ENCODE results near the gene MEST.
"Not testable (repeated sequence)": the region's sequence is repeated elsewhere in the genome, so short reads cannot be mapped to it uniquely, and the experiment has no call there.

Gene MEST

DNA sequence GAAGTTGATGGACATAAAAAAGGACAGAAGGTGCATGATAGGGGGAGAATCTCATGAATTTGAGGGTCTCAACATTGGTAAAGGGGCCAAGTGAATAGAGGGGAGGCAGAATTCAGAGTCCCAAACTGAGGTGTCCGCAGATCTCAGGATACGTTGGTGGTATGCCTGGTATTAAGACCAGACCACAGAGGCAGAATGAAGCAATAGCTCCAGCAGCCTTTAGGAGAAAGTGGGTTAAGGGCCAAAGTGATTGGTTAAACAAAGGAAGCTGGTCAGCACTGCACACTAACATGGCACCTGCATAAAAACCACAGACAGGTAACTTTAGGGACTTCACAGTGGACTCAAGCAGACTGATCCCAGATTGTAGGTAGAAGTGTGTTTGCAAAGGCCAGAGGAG, 37.5 kb downstream of the MEST start:
- FAIRE-seq (no peak), DNase-seq (ENCODE audit: insufficient read length, low spot score) (no peak)
- TF ChIP-seq CTCF (IDR thresholded peaks at IDR 0.05; ENCODE audit: insufficient read depth, missing control alignments) = no peak

DNA sequence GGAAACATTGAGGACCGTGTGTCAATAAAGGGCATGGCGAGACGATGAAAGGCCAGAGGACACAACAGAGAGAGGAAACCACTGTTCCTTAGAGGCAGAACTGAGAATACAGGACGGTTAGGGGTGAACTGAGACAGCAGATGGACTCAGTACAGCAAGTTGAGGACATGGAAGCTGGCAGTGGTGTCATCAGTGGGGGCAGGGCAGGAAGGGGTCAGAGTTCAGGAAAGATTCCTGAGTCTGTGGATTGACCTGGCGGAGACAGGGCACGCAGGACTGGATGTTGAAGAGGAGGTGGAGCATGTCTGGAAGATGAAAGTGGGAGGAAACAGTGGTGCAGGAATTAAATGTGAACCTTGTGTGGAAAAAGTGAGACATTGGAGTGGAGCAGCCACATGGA, 46.0 kb downstream of the MEST start:
- DNase-seq (ENCODE audit: insufficient read length, low spot score); FAIRE-seq: not testable (repeated sequence)

DNA sequence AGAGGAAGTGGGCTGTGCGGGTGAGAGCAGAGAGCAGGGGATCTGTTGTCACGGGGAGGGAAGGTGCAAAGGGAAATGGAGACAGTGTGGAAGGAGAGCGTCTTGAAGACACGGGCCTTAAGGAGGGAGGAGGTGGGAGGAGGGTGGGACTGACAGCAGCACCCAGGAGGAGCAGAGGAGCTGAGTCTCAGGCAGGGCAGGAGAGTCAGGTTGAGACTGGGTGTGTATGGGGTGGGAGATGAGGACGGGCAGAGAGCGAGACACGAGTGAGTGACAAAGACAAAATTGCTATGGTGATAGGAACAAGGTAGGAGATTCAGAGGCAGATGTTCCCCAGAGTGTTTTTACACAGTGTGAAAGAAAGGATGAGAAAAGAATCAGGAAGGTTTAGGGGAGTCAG, 49.4 kb downstream of the MEST start:
- not testable (repeated sequence) for DNase-seq (ENCODE audit: insufficient read length, low spot score); FAIRE-seq

DNA sequence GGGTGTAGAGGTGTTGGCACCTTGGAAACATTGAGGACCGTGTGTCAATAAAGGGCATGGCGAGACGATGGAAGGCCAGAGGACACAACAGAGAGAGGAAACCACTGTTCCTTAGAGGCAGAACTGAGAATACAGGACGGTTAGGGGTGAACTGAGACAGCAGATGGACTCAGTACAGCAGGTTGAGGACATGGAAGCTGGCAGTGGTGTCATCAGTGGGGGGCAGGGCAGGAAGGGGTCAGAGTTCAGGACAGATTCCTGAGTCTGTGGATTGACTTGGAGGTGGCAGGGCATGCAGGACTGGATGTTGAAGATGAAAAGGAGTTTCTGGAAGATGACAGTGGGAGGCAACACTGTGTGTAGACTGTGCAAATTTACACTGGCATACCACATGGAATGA, 50.4 kb downstream of the MEST start:
- not testable (repeated sequence) for DNase-seq (ENCODE audit: insufficient read length, low spot score); FAIRE-seq

DNA sequence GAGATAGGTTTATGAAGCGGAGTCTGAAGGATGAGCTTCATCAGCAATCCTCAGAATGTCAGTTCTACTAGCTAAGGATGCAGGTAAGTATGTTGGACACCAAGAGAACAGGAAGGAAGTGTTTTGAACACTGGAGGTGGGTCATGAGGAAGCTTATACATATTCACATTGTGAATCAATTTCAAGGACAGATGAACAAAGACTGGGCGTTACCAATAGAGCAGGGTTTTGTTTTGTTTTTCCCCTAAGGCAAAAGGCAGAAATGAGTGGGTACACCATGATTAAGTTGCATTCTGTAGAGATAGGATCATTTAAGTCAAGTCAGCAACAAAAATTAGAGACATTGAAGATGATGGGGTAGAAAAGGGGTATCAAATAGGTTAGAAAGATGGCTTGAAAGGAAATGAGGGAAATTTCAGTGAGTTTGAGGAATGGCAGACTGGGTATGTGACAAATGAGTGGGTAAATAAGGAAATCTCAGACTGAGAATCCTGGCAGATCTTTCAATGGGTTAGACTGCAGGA, 51.7 kb downstream of the MEST start:
- DNase-seq (ENCODE audit: insufficient read length, low spot score) = no peak
- TF ChIP-seq CTCF (IDR thresholded peaks at IDR 0.05; ENCODE audit: insufficient read depth, missing control alignments) = no peak
- FAIRE-seq = no peak

DNA sequence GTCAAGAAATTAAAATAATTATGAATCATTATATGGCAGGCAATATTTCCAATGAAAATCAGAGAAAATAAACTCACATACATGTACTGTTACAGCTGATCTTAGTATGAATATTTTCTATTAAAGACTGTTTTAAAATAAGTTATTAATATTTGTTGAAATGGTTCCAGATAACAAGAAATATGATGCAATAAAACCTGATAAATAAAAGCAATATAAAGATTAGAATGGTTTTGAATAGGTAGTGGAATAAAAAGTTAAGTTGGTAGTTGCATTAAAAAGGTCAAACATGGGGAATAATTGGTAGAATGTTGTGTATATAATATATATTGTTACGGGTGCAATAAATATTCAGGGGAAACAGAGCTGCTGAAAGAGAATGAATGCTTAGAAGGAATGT, 52.5 kb downstream of the MEST start:
- no peak for TF ChIP-seq CTCF (IDR thresholded peaks at IDR 0.05; ENCODE audit: insufficient read depth, missing control alignments)
- DNase-seq (ENCODE audit: insufficient read length, low spot score) (no peak), FAIRE-seq (no peak)

- FAIRE-seq (no peak), DNase-seq (ENCODE audit: insufficient read length, low spot score) (no peak)
- no peak for TF ChIP-seq CTCF (IDR thresholded peaks at IDR 0.05; ENCODE audit: insufficient read depth, missing control alignments)
Measured at GRCh38 chr7:130553398-130554029, 61.6 kb downstream of the MEST start.

- no peak for DNase-seq (ENCODE audit: insufficient read length, low spot score)
- FAIRE-seq = no peak
- TF ChIP-seq CTCF (IDR thresholded peaks at IDR 0.05; ENCODE audit: insufficient read depth, missing control alignments) = no peak
Measured at GRCh38 chr7:130554481-130554880, 62.6 kb downstream of the MEST start.

All from D721Med (cell line).